Inflammatory macrophage treated with lipopolysaccharide for 4 hours (primary cell): ENCODE data around the gene TSPAN14.
"Not testable (repeated sequence)": the region's sequence is repeated elsewhere in the genome, so short reads cannot be mapped to it uniquely, and the experiment has no call there.

ENCODE experiments used
- DNase-seq: peaks from one replicate; pipeline ENCODE4 v3.0.0-alpha.2; 2020

TSPAN14 gene

GRCh38 chr10:80530816-80531215, 76.7 kb downstream of the TSPAN14 start:
- DNase-seq = no peak

DNA sequence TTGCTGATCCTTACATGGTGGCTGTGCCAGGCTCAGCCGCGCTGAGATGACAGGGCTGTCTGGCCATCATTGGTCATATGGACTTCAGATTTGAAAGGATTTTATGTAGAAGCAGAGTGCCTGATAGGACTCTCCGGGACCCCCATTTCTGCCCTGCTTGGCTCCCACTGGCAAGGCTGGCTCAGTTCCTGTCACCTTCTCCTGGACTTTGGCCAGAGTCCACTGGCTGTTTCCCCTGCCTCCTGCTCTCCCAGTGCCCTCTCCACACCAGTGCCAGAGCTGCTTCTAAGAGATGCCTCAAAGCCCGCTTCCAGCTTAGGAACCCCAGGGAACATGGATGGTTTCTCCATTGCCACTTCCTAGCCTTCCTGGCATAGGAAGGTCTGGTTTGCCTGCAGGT, 78.5 kb downstream of the TSPAN14 start:
- DNase-seq = no peak

DNA sequence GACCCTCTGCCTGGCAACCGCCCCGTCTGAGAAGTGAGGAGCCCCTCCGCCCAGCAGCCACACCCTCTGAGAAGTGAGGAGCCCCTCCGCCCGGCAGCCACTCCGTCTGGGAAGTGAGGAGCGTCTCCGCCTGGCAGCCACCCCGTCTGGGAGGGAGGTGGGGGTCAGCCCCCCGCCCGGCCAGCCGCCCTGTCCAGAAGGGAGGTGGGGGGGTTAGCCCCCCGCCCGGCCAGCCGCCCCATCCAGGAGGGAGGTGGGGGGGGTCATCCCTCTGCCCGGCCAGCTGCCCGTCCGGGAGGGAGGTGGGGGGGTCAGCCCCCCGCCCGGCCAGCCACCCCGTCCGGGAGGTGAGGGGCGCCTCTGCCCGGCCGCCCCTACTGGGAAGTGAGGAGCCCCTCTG, 79.9 kb downstream of the TSPAN14 start:
- not testable (repeated sequence) for DNase-seq

DNA sequence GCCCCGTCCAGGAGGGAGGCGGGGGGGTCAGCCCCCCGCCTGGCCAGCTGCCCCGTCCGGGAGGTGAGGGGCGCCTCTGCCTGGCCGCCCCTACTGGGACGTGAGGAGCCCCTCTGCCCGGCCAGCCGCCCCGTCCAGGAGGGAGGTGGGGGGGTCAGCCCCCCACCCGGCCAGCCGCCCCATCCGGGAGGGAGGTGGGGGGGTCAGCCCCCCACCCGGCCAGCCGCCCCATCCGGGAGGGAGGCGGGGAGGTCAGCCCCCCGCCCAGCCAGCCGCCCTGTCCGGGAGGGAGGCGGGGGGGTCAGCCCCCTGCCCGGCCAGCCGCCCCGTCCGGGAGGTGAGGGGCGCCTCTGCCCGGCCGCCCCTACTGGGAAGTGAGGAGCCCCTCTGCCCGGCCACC, 80.5 kb downstream of the TSPAN14 start:
- DNase-seq = not testable (repeated sequence)

GRCh38 chr10:80535671-80536360, 81.7 kb downstream of the TSPAN14 start:
- peak; percentile 67 for DNase-seq

DNA sequence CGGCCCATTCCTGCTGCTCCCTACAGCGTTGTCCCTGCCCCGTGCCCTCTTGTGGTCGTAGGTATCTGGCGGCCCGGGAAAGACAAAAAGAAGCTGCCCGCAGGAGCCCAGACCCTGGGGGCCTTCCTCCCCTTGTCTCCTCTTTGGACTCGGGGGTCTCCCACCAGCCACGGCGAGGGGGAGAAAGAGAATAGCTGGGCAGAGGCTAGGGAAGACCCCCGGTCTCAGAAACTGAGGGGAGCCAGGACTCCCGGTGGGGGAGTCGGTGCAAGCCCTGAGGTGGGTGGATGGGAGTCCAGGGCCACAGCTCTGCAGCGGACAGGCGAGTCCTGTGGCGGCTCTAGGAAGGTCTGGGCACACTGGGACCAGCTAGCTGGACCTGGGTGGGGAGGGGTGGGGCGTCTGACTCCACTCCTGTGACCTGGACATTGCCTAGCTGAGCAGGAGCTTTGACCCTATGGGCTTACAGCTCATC, 82.3 kb downstream of the TSPAN14 start:
- no peak for DNase-seq

GRCh38 chr10:80537086-80537735, 83.1 kb downstream of the TSPAN14 start:
- no peak for DNase-seq

DNA sequence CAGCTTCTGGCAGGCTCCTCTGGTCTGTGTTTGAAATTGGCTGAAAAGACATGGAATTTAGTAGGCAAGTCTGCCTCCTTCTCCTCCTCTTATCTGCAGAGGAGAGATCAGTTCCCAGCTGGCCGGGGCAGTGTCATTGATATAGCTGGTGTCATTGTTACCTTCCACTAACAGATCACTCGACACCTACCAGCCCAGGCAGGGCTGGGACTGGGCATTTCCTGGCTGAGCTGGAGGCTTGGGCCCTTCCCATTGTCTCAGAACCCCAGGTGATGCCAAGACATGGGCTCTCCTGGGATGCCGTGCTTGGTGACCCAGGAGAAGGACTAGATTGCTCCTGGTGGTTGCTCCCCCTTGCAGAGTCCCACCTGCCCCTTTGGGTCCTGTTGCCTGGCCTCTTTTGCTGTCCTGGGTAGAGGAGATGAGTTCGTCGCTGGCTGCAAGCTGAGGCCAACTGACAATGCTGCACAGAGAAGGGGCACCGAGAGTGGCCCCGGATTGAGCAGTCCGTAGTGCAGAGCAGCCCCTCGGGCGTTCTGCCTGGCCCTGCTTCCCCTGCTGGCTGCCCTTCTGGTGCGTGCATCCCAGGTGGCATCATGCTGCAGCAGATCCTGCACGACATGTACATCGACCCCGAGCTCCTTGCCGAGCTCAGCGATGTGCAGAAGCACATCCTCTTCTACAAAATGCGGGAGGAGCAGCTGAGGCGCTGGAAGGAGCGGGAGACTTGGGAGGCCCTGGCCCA, 83.8 kb downstream of the TSPAN14 start, which contains the start of gene SH2D4B:
Gene SH2D4B, plus strand, starts transcription at position 167 of the 745 bp plus-strand sequence. Its CDS starts 430 bp downstream, at position 597.
- DNase-seq = no peak

DNA sequence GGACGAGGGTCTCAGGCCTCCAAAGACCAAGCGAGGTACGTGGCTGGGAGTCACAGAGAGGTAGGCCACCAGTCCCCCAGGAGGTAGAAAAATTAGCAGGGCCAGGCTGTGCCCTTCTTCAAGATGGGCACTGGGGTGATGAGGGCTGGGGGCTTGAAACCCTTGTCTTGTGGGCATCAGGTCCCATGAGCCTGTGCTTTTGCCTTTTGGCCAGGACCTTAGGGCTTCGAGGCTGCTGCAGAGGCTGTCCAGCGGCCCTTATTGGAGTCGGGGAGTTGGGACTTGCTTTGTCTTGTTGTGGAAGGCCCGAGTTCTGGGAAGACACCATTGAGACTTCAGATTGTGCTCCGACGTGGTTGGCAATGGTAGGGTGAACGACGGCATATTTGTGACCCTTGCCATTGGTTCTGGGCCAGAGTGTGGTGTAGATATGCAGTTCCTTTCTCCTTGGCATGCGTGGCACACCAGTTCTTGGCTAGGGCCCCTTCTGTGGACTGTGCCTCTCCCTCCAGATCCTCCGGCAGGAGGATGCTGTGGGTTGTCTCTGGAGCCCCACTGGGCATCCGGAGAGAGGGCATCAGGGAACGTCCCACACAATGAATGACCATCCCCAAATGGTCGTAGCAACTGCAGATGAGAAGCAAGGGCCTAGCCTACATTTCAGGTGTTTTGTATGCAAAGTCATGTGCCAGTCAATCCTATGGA, 84.5 kb downstream of the TSPAN14 start:
- no peak for DNase-seq

GRCh38 chr10:80539421-80540031, 85.4 kb downstream of the TSPAN14 start:
- no peak for DNase-seq

DNA sequence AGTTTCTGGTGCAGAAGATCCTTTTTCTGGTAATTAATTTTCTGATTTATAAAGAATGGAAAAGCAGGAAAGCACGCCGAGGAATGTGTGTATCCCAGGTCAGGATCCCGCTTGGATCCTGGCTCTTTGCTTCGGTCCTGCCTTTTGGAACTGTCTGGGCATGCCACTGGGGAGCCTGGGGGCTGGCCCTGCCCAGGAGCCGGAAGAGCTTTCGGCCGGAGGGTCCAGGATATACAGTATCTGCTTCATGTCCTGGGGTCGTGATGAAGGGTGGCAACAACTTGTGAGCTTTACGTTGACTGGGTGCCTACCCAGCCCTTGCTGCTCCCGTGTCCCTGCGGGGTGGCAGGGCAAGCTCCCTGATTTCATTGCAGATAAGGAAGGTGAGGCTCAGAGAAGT, 86.0 kb downstream of the TSPAN14 start:
- no peak for DNase-seq

- DNase-seq = no peak
Measured at GRCh38 chr10:80540618-80540980, 86.5 kb downstream of the TSPAN14 start.

- peak; percentile 48 for DNase-seq
Measured at GRCh38 chr10:80540981-80541750, 87.1 kb downstream of the TSPAN14 start.

DNA sequence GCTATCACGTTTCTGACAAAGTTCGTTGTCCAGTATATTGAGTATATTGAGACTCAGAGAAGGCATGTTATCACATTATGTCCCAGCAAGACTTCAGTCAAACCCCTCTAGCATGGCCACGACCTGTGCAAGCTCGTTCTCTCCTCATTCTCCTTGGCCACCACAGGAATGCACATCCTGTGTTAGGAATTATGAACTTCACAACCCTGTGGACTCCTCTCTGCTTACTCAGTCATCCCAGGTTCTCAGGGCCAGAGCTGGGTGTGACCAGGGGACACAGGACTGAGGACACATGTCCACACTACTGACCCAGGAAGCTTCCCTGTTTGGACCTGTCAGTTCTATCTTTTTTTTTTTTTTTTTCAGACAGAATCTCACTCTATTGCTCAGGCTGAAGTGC, 87.9 kb downstream of the TSPAN14 start:
- DNase-seq = no peak

DNA sequence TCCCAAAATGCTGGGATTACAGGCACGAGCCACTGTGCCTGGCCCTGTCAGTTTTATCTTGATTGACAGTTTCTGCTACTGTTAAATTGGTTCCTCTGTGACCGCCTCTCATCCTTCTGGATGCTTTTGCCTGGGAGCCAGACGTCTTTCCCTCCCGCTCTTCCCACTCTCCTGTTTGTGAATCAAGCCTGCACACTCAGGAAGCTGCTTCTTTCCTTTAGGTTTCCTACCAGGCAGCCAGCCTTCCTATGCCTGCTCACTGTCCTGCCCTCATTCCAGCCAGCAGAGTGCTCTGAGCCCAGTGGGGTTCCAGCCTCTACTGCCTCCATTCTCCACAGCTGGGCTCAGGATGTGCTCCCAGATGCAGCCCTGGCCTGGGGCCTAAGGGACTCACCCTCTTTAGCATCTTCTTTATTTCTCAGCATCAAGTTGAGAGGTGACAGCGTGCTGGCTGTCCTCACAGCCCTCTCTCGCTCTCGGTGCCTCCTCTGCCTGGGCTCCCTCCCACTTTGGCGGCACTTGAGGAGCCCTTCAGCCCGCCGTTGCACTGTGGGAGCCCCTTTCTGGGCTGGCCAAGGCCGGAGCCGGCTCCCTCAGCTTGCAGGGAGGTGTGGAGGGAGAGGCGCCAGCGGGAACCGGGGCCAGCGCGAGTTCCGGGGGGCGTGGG, 88.7 kb downstream of the TSPAN14 start:
- no peak for DNase-seq

- not testable (repeated sequence) for DNase-seq
Measured at GRCh38 chr10:80543319-80543672, 89.2 kb downstream of the TSPAN14 start.

- no peak for DNase-seq
Measured at GRCh38 chr10:80544316-80544953, 90.3 kb downstream of the TSPAN14 start.

GRCh38 chr10:80545258-80545881, 91.3 kb downstream of the TSPAN14 start:
- no peak for DNase-seq

GRCh38 chr10:80552151-80552646, 98.1 kb downstream of the TSPAN14 start:
- no peak for DNase-seq

DNA sequence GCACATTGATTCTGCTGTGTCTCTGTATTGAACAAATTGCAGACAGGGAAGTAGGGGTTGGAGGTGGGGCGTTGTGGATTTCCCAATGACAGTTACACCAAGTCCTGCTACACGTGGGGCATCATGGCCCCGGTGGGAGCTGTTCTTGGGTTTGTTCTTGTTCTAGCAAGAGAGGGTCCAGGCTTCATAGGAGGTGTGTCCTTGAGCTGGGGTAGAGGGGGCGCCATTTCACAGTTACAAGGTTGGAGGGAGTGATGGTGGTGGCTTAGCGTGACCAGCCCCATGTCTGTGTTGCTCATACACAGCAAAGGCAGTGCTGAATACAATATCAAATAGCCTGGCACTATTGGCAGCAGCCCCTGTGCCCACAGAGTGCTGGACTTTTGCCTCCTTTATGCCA, 99.3 kb downstream of the TSPAN14 start:
- DNase-seq = no peak
